Osteocyte (in vitro differentiated cells): ENCODE data around the gene CDK2AP2. TPM values are rescaled to one million over a fixed set of nuclear protein-coding genes. Genes with fewer than 3 reads are reported as not detected.

ENCODE experiments used
- DNase-seq: peaks from one replicate; pipeline ENCODE4 v3.0.0; 2021; ENCODE audit warnings: mixed read lengths; ENCODE audit not compliant: unreplicated experiment; ENCODE audit errors: extremely low spot score
- H3K27ac Mint-ChIP-seq: one replicate; pipeline ENCODE4 v1.8.0; 2021; ENCODE audit warnings: mild to moderate bottlenecking, mixed read lengths; ENCODE audit not compliant: unreplicated experiment
- H3K27me3 Mint-ChIP-seq: one replicate; pipeline ENCODE4 v1.8.0; 2021; ENCODE audit warnings: mixed read lengths; ENCODE audit not compliant: unreplicated experiment
- H3K36me3 Mint-ChIP-seq: one replicate; pipeline ENCODE4 v1.8.0; 2021; ENCODE audit warnings: mixed read lengths; ENCODE audit not compliant: unreplicated experiment
- H3K4me1 Mint-ChIP-seq: one replicate; pipeline ENCODE4 v1.8.0; 2021; ENCODE audit warnings: mixed read lengths; ENCODE audit not compliant: unreplicated experiment
- H3K4me3 Mint-ChIP-seq: one replicate; pipeline ENCODE4 v1.8.0; 2021; ENCODE audit warnings: mild to moderate bottlenecking, moderate library complexity, mixed read lengths; ENCODE audit not compliant: unreplicated experiment
- H3K9me3 Mint-ChIP-seq: one replicate; pipeline ENCODE4 v1.8.0; 2021; ENCODE audit warnings: mixed read lengths; ENCODE audit not compliant: unreplicated experiment
- total RNA-seq: library from RNA; stranded (reverse); gene quantifications from 2 replicates; pipeline ENCODE4 v1.2.1, GENCODE V29; 2021
- TF ChIP-seq, protein P1 (sequence below): fragments of 200-600 bp; sonication (generic); IDR thresholded peaks from 2 replicates; pipeline ENCODE4 v1.5.0; 2021; ENCODE audit warnings: antibody characterized with exemption, mild to moderate bottlenecking, moderate library complexity

Gene CDK2AP2
- total RNA-seq, 1 donor from 2014 or later = 37.4 TPM

DNA sequence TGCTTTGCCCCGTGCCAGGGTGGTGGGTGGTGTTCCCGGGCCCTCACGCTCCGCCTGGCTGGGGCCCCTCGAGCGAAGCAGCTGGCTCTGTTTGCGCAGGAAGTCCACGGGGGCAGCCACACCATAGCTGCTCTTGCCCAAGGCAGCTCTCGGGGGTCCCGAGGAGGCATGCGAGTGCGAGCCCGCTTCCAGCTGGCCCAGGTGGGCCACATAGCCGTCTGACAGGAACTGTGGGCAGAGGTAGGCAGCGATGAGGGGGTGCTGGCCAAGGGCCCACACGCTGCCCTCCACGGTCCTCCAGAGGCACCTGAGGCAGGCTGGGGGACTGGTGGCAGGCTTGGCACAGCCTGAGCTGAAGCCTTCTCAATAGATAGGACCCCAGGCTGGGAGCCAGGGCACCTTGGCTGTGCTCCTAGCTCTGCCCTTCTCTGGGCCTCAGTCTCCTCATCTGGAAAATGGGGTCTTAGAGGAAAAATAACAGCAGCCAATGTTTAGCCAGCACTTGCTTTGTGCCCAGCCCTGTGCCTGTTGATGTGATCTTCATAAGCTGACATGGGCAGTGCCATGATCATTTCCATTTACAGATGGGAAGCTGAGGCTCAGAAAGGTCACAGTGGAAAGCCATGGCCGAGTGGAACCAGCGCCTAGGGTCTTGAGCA, 15.8 kb downstream of the CDK2AP2 start:
- Mint-ChIP-seq H3K4me1 (peaks cover 2% of the 10 kb centered on the region), H3K27me3 (no peaks in the 10 kb centered on the region), H3K27ac (no peak overlapping the region), H3K4me3 (no peak overlapping the region), H3K36me3 (peaks cover 17% of the 10 kb centered on the region), H3K9me3 (no peaks in the 10 kb centered on the region)
- TF ChIP-seq, protein P1, sequence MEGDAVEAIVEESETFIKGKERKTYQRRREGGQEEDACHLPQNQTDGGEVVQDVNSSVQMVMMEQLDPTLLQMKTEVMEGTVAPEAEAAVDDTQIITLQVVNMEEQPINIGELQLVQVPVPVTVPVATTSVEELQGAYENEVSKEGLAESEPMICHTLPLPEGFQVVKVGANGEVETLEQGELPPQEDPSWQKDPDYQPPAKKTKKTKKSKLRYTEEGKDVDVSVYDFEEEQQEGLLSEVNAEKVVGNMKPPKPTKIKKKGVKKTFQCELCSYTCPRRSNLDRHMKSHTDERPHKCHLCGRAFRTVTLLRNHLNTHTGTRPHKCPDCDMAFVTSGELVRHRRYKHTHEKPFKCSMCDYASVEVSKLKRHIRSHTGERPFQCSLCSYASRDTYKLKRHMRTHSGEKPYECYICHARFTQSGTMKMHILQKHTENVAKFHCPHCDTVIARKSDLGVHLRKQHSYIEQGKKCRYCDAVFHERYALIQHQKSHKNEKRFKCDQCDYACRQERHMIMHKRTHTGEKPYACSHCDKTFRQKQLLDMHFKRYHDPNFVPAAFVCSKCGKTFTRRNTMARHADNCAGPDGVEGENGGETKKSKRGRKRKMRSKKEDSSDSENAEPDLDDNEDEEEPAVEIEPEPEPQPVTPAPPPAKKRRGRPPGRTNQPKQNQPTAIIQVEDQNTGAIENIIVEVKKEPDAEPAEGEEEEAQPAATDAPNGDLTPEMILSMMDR = no peak
- no peak for DNase-seq

DNA sequence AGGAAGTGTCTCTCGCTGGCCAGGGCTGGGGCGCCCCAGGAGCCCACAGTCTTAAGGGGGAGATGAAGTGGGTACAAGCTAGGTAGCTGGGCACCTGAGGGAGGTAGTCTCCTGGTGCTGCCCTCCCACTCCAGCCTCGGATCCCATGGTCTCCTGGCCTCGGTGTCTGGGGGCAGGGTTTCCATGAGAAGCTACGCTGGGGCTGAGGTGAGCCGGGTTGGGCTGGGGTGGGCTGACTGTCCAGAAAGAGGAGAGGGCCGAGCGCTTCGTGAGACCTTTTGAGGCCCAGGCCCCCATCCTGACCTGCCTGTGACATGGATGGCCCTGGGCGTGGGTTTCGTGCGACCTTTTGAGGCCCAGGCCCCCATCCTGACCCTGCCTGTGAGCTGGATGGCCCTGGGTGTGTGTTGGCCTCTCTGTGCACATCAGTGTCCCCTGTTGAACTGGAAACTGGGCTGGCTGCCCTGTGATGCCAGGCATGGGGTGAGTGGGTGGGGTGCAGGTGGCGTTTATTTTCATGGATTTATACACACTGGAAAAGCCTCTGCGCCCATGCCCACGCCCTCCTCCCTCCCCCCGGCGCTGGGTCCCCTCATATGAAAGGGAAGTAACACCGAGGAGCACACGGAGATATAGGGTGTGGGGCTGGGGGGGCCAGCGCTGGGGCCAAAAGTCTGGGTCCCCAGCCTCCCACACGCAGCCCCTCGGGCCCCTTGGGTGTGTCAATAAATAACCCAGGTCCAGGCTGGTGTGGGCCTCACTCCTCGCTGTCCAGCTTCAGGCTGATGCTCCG, 16.5 kb downstream of the CDK2AP2 start:
- TF ChIP-seq, protein P1 = no peak
- peaks cover 17% of the 10 kb centered on the region for H3K36me3 Mint-ChIP-seq
- H3K4me1 Mint-ChIP-seq = peaks cover 2% of the 10 kb centered on the region
- no peak overlapping the region for H3K27ac Mint-ChIP-seq
- no peak overlapping the region for H3K4me3 Mint-ChIP-seq
- no peaks in the 10 kb centered on the region for H3K27me3 Mint-ChIP-seq
- H3K9me3 Mint-ChIP-seq = no peaks in the 10 kb centered on the region
- DNase-seq = no peak

DNA sequence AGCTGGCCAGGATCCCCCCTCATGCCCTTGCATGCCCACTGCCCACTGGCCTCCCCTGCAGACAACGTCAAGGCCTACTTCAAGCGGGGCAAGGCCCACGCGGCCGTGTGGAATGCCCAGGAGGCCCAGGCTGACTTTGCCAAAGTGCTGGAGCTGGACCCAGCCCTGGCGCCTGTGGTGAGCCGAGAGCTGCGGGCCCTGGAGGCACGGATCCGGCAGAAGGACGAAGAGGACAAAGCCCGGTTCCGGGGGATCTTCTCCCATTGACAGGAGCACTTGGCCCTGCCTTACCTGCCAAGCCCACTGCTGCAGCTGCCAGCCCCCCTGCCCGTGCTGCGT, 17.3 kb downstream of the CDK2AP2 start:
- Mint-ChIP-seq H3K9me3 (no peaks in the 10 kb centered on the region), H3K27ac (no peak overlapping the region), H3K4me3 (no peak overlapping the region), H3K36me3 (peaks cover 17% of the 10 kb centered on the region), H3K4me1 (peaks cover 7% of the 10 kb centered on the region), H3K27me3 (no peaks in the 10 kb centered on the region)
- TF ChIP-seq, protein P1 = no peak
- no peak for DNase-seq

DNA sequence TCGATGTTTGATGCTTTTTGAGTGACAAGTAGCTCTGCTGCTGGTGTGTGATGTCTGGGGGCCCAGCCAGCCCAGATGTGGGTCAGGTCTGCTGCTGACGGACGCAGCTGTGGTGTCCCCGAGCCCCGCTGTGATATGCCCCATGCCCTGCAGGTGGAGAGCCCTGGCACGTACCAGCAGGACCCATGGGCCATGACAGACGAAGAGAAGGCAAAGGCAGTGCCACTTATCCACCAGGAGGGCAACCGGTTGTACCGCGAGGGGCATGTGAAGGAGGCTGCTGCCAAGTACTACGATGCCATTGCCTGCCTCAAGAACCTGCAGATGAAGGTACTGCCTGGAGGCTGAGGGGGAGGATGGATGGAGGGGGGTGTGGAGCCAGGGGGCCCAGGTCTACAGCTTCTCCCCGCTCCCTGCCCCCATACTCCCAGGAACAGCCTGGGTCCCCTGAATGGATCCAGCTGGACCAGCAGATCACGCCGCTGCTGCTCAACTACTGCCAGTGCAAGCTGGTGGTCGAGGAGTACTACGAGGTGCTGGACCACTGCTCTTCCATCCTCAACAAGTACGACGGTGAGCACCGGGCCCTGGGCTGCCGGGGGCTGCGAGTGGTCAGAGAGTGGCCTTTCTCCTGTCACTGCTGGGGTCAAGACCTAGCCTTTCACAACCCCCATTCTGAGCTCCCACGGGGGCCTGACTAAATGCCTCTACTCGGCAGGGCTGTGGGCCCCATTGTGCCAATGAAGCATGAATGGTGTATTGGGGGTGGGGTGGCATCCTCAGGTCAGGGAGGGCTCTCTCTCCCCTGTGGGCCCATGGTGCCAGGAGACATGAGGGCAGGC, 17.9 kb downstream of the CDK2AP2 start:
- Mint-ChIP-seq H3K27me3 (no peaks in the 10 kb centered on the region), H3K36me3 (peaks cover 17% of the 10 kb centered on the region), H3K4me1 (peaks cover 9% of the 10 kb centered on the region), H3K9me3 (no peaks in the 10 kb centered on the region), H3K4me3 (no peak overlapping the region), H3K27ac (no peak overlapping the region)
- no peak for DNase-seq
- TF ChIP-seq, protein P1 = no peak
